Endothelial cell (in vitro differentiated cells): ENCODE measurements around the gene RPS14. TPM values are rescaled to one million over a fixed set of nuclear protein-coding genes. Genes with fewer than 3 reads are reported as not detected.

ENCODE experiments used
- DNase-seq: peaks from one replicate; pipeline ENCODE4 v3.0.0; 2021; ENCODE audit warnings: low spot score
- H3K27ac Mint-ChIP-seq: one replicate; pipeline ENCODE4 v1.8.0; 2021; ENCODE audit warnings: mixed read lengths, inconsistent platforms; ENCODE audit not compliant: unreplicated experiment
- H3K27me3 Mint-ChIP-seq: one replicate; pipeline ENCODE4 v1.8.0; 2021; ENCODE audit warnings: mild to moderate bottlenecking, moderate library complexity, mixed read lengths, inconsistent platforms; ENCODE audit not compliant: unreplicated experiment
- H3K36me3 Mint-ChIP-seq: one replicate; pipeline ENCODE4 v1.8.0; 2021; ENCODE audit warnings: mild to moderate bottlenecking, low read depth, mixed read lengths, inconsistent platforms; ENCODE audit not compliant: unreplicated experiment
- H3K4me1 Mint-ChIP-seq: one replicate; pipeline ENCODE4 v1.8.0; 2021; ENCODE audit warnings: mild to moderate bottlenecking, mixed read lengths, inconsistent platforms; ENCODE audit not compliant: unreplicated experiment
- H3K4me3 Mint-ChIP-seq: one replicate; pipeline ENCODE4 v1.8.0; 2021; ENCODE audit warnings: mild to moderate bottlenecking, mixed read lengths, inconsistent platforms; ENCODE audit not compliant: unreplicated experiment
- H3K9me3 Mint-ChIP-seq: one replicate; pipeline ENCODE4 v1.8.0; 2021; ENCODE audit warnings: mixed read lengths, inconsistent platforms; ENCODE audit not compliant: unreplicated experiment
- total RNA-seq: library from RNA; stranded (reverse); fragmentation: NEBNext Ultra II Directional; extraction: Animal tissue kit (Norgen Biotek cat#: 25700); gene quantifications from one replicate; pipeline ENCODE4 v1.2.1, GENCODE V29; 2021; ENCODE audit not compliant: unreplicated experiment
- TF ChIP-seq, protein P1 (sequence below): fragments of 200-600 bp; sonication (generic); IDR thresholded peaks from one replicate; pipeline ENCODE4 v1.5.0; 2021; ENCODE audit warnings: antibody characterized with exemption; ENCODE audit not compliant: unreplicated experiment

Gene RPS14
- total RNA-seq, 1 donor from 2014 or later: 2,784 TPM

DNA sequence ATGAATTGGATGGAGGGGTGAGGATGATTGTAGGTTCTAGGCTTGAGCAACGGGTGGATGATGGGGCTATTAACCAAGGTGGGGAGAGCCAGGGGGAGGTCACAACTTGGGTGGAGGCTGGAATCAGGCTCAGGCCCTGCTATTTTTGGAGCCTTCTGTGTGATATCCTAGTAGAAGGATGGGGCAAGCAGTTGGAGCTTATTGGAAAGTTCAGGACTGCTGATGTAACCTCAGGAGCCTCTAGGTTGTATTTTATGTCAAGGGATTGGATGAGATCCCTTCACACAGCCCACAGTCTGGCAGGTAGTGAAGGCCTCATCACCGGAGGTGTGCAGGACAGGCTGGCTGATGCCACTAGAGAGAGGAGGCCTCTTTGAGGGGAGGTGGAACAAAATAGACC, 11.2 kb upstream of the RPS14 start:
- Mint-ChIP-seq H3K27ac (no peak overlapping the region), H3K4me1 (peaks cover 45% of the 10 kb centered on the region), H3K36me3 (no peaks in the 10 kb centered on the region), H3K9me3 (no peaks in the 10 kb centered on the region), H3K27me3 (peaks cover 6% of the 10 kb centered on the region), H3K4me3 (no peak overlapping the region)
- DNase-seq: no peak
- TF ChIP-seq, protein P1, sequence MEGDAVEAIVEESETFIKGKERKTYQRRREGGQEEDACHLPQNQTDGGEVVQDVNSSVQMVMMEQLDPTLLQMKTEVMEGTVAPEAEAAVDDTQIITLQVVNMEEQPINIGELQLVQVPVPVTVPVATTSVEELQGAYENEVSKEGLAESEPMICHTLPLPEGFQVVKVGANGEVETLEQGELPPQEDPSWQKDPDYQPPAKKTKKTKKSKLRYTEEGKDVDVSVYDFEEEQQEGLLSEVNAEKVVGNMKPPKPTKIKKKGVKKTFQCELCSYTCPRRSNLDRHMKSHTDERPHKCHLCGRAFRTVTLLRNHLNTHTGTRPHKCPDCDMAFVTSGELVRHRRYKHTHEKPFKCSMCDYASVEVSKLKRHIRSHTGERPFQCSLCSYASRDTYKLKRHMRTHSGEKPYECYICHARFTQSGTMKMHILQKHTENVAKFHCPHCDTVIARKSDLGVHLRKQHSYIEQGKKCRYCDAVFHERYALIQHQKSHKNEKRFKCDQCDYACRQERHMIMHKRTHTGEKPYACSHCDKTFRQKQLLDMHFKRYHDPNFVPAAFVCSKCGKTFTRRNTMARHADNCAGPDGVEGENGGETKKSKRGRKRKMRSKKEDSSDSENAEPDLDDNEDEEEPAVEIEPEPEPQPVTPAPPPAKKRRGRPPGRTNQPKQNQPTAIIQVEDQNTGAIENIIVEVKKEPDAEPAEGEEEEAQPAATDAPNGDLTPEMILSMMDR: no peak

DNA sequence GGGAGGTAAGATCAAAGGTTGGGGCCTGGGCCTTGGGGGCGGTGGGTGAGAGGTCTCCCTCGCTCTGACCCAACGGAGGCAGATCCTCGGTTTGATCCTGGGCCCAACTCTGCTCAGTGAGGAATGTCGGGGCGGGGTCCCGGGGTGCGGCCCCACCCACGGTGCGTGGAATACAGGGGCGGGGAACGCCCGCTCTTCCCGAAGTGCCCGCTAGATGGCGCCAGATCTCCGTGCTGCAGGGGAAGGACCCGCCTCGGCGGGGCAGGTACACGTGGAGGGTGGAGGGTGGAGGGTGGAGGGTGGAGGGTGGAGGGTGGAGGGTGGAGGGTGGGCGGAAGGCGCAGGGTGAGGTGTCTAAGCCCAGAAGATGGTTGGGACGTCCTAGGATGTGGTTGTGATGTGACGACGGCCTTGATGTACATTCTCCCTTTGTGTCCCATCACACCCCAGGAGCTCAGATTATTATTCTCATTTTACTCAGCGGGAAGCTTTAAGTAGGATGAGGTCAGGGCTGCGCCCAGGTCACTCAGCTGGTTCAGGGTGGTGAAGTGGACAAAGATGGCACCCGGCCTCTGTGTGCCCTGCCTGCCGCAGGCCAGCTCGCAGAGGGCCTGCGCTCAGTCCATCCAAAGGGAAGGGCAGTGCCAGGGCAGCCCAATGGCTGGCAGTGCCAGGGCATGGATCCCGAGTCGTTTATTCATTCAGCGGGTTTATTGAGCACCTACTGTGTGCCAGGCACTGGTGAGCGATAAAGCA, 9.4 kb upstream of the RPS14 start:
- H3K27ac Mint-ChIP-seq: no peak overlapping the region
- TF ChIP-seq, protein P1: peak; percentile 81
- peaks cover 6% of the 10 kb centered on the region for H3K27me3 Mint-ChIP-seq
- DNase-seq: peak; percentile 80
- peaks cover 34% of the 10 kb centered on the region for H3K4me1 Mint-ChIP-seq
- no peaks in the 10 kb centered on the region for H3K9me3 Mint-ChIP-seq
- H3K36me3 Mint-ChIP-seq: no peaks in the 10 kb centered on the region
- no peak overlapping the region for H3K4me3 Mint-ChIP-seq

DNA sequence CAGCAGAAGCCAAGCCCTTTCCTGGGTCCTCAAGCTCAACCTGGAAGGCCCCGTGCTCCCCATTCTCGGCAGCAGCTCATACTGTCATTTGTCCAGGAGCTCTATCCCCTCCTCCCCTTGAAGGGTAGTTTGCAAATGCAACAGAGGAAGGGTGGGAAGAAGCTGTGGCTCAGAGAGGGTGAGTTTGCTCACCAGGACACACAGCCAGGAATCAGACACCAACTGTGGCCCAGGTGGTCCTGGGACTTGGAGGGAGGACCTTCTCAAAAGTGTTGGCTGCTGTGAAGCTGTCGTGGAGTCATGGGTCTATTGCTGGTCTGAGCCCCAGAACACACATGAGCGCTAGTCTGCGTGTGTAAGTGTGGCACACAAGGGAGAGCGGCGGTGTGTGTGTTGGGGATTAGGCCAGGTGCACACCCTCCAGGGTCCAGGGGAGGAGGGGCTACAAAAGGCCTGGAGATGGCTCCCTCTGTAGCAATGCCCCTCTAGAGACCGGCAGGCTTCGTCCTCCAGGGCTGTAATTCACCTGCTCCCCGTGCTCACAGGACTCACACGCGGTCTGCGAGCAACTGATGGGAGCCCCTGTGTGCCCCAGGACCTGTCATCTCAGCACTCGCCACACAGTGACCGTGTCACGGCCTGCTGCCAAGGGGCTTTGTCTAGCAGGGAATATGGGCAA, 8.2 kb upstream of the RPS14 start:
- Mint-ChIP-seq H3K4me1 (peaks cover 33% of the 10 kb centered on the region), H3K27ac (peak overlapping the region; percentile 61), H3K27me3 (peaks cover 6% of the 10 kb centered on the region), H3K36me3 (no peaks in the 10 kb centered on the region), H3K9me3 (no peaks in the 10 kb centered on the region), H3K4me3 (no peak overlapping the region)
- TF ChIP-seq, protein P1: no peak
- DNase-seq: no peak

DNA sequence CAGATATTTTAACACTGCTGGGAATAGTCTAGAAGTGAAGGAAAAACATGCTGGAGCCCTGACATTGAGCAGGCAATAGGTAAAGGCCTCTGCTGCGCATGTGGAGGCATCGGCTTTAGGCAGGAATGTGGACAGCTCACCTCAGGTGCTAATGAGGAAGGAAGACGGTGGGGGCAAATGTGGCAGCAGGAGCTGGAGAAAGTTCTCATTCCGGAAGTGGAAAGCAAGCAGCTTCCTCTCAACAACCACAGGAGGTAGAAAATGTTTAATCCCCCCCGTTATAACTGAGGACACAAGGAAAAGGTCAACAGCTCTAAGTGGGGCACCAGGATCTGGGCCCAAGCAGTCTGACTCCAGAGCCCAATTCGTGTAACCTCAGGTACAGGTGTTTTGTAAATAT, 7.6 kb upstream of the RPS14 start:
- H3K9me3 Mint-ChIP-seq: no peaks in the 10 kb centered on the region
- H3K27ac Mint-ChIP-seq: peak overlapping the region; percentile 61
- DNase-seq: no peak
- peaks cover 6% of the 10 kb centered on the region for H3K27me3 Mint-ChIP-seq
- H3K4me1 Mint-ChIP-seq: peaks cover 32% of the 10 kb centered on the region
- TF ChIP-seq, protein P1: no peak
- no peaks in the 10 kb centered on the region for H3K36me3 Mint-ChIP-seq
- peak overlapping the region; percentile 40 for H3K4me3 Mint-ChIP-seq
